Skeletal muscle cell (primary cell): ENCODE measurements around the gene CD68.
"Not testable (repeated sequence)": the region's sequence is repeated elsewhere in the genome, so short reads cannot be mapped to it uniquely, and the experiment has no call there.

Source experiments
- DNase-seq: peaks from one replicate; pipeline ENCODE4 v3.0.0-alpha.2; 2010; ENCODE audit warnings: low read depth
- H3K4me3 ChIP-seq: 2 replicates; pipeline ENCODE4 v1.5.1; 2011; ENCODE audit warnings: low read depth, mild to moderate bottlenecking, control low read depth, low read length, moderate library complexity

Gene CD68

GRCh38 chr17:7597561-7597960, 18.1 kb downstream of the CD68 start:
- not testable (repeated sequence) for DNase-seq, H3K4me3 ChIP-seq

GRCh38 chr17:7606280-7606679, 26.8 kb downstream of the CD68 start:
- DNase-seq: no peak
- H3K4me3 ChIP-seq: no peak overlapping the region

GRCh38 chr17:7610641-7611040, 31.2 kb downstream of the CD68 start:
- DNase-seq: no peak
- H3K4me3 ChIP-seq: no peak overlapping the region

GRCh38 chr17:7611635-7612293, 32.3 kb downstream of the CD68 start:
- DNase-seq: no peak
- H3K4me3 ChIP-seq: no peak overlapping the region

- no peak for DNase-seq
- no peak overlapping the region for H3K4me3 ChIP-seq
Measured at GRCh38 chr17:7612294-7612640, 32.8 kb downstream of the CD68 start.

GRCh38 chr17:7613769-7614424, 34.5 kb downstream of the CD68 start:
- peak overlapping the region; percentile 90 for H3K4me3 ChIP-seq
- no peak for DNase-seq

GRCh38 chr17:7614425-7615264, 35.2 kb downstream of the CD68 start, which contains the start of gene FXR2:
Gene FXR2 (minus strand): TSS chr17:7614897. CDS start chr17:7614532, 365 bp downstream.
- peak within 1 kb of the TSS; percentile 90 for H3K4me3 ChIP-seq
- DNase-seq: peak; percentile 99

GRCh38 chr17:7615265-7615747, 35.9 kb downstream of the CD68 start:
- H3K4me3 ChIP-seq: peak overlapping the region; percentile 44

GRCh38 chr17:7618608-7619007, 39.2 kb downstream of the CD68 start:
- DNase-seq: no peak
- H3K4me3 ChIP-seq: no peak overlapping the region

More at GRCh38 chr17:7615265-7615747, 35.9 kb downstream of the CD68 start:
- DNase-seq: no peak

GRCh38 chr17:7620835-7621234, 41.4 kb downstream of the CD68 start:
- no peak for DNase-seq
- no peak overlapping the region for H3K4me3 ChIP-seq

- DNase-seq: no peak
- no peak overlapping the region for H3K4me3 ChIP-seq
Measured at GRCh38 chr17:7623661-7624060, 44.2 kb downstream of the CD68 start.

GRCh38 chr17:7625749-7626148, 46.3 kb downstream of the CD68 start:
- not testable (repeated sequence) for H3K4me3 ChIP-seq, DNase-seq

GRCh38 chr17:7626307-7626706, 46.9 kb downstream of the CD68 start:
- peak overlapping the region; percentile 80 for H3K4me3 ChIP-seq
- DNase-seq: no peak

- no peak for DNase-seq
- H3K4me3 ChIP-seq: peak overlapping the region; percentile 80
Measured at GRCh38 chr17:7626956-7627249, 47.5 kb downstream of the CD68 start.

- peak; percentile 82 for DNase-seq
- peak within 1 kb of the TSS; percentile 80 for H3K4me3 ChIP-seq
Measured at GRCh38 chr17:7627250-7628121, 48.0 kb downstream of the CD68 start, which contains the start of gene SAT2. Gene SAT2 (minus strand): TSS chr17:7627821. CDS start chr17:7627635, 186 bp downstream.

GRCh38 chr17:7629939-7630571, 50.6 kb downstream of the CD68 start, which contains the start of gene SHBG:
Gene SHBG (plus strand): TSS chr17:7630135. CDS start chr17:7630173, 38 bp downstream.
- H3K4me3 ChIP-seq: no peak within 1 kb of the TSS

More at GRCh38 chr17:7629939-7630571, 50.6 kb downstream of the CD68 start, which contains the start of gene SHBG:
- DNase-seq: no peak
